Fibroblast of skin of right biceps (primary cell): ENCODE results near the gene INSL3.
"Not testable (repeated sequence)": the region's sequence is repeated elsewhere in the genome, so short reads cannot be mapped to it uniquely, and the experiment has no call there.

Experiments
- DNase-seq: peaks from one replicate; pipeline ENCODE4 v3.0.0-alpha.2; 2013

Gene INSL3

DNA sequence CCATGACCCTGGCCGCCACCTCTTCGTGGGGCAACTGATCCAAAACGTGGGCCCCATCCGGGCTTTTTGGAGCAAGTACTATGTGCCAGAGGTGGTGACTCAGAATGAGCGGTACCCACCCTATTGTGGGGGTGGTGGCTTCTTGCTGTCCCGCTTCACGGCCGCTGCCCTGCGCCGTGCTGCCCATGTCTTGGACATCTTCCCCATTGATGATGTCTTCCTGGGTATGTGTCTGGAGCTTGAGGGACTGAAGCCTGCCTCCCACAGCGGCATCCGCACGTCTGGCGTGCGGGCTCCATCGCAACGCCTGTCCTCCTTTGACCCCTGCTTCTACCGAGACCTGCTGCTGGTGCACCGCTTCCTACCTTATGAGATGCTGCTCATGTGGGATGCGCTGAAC, 9.6 kb downstream of the INSL3 start:
- DNase-seq = no peak

DNA sequence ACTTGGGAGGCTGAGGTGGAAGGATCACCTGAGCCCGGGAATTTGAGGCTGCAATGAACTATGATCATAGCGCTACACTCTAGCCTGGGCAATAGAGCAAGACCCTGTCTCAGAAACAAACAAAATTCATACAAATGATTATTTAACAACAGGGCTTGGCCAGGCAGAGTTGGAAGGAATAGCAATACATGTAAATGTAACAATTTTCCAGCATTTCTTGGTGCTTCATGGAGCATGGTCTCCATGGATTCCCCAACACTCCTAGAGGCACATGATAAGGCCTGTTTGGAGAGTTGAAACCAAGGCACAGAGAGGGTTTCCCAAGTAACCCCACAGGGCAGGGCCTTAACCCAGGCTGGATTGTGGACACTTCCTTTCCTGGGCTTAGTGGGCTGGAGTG, 10.2 kb downstream of the INSL3 start:
- DNase-seq = no peak

DNA sequence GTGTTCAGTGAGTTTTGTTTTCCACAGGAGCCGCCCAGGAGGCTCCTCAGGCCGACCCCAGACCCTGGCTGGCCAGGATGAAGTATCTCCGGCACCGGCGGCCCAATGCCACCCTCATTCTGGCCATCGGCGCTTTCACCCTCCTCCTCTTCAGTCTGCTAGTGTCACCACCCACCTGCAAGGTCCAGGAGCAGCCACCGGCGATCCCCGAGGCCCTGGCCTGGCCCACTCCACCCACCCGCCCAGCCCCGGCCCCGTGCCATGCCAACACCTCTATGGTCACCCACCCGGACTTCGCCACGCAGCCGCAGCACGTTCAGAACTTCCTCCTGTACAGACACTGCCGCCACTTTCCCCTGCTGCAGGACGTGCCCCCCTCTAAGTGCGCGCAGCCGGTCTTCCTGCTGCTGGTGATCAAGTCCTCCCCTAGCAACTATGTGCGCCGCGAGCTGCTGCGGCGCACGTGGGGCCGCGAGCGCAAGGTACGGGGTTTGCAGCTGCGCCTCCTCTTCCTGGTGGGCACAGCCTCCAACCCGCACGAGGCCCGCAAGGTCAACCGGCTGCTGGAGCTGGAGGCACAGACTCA, 13.5 kb downstream of the INSL3 start:
- DNase-seq = no peak

DNA sequence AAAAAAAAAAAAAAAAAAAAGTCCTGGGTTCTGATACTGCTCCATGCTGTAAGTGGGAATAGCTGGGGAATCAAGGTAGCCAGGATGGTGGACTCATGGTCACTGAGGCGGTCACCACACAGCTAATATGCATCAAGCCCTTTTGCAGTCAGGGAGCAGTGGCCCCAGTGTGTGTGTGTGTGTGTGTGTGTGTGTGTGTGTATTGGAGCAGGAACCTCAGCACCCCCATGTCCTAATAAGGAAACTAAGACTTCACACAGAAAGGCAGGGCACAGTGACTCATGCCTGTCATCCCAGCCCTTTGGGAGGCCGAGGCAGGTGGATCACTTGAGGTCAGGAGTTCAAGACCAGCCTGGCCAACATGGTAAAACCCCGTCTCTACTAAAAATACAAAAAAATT, 14.4 kb downstream of the INSL3 start:
- no peak for DNase-seq

DNA sequence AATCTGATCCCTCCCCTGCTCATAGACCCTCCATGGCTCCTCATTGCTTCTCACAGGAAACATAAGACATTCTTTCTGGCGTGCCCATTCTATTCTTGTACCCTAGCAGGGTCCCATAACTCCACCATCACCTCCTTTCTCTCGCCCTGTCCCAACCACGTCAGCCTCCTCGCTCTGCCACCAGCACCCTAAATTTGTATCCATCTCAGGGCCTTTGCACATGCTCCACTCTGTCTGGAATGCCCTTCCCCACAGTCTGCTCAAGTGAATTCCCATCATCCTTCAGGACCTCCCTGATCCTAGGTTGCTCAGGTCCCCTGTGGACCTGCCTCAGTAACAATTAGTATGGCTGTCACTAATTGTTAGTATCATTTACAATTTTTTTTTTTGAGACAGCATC, 15.9 kb downstream of the INSL3 start:
- DNase-seq = no peak

DNA sequence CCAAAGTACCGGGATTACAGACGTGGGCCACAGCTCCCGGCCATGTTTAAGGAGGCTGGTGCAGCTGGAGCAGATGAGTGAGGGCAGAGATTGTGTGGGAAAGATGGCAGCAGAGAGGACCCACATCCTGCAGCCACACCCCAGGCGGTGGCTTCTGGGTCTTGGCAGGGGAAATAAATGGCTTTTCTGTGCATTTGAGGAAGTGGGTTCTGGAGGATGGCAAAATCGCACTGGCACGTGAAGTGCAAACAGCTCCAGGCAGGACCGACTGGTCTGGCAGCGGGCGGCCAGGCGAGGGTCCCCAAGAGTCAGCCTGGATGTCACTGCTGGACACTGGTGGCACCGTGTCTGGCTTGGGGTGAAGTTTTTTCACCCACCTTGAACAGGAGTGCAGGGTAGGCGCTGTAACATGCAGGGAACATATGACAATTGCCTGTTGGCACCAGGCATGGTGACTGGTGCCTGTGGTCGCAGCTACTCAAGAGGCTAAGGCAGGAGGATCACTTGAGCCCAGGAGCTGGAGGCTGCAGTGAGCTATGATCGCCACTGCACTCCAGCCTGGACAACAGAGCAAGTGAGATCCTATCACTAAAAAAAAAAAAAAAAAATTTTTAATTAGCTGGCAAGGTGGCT, 17.9 kb downstream of the INSL3 start:
- no peak for DNase-seq

DNA sequence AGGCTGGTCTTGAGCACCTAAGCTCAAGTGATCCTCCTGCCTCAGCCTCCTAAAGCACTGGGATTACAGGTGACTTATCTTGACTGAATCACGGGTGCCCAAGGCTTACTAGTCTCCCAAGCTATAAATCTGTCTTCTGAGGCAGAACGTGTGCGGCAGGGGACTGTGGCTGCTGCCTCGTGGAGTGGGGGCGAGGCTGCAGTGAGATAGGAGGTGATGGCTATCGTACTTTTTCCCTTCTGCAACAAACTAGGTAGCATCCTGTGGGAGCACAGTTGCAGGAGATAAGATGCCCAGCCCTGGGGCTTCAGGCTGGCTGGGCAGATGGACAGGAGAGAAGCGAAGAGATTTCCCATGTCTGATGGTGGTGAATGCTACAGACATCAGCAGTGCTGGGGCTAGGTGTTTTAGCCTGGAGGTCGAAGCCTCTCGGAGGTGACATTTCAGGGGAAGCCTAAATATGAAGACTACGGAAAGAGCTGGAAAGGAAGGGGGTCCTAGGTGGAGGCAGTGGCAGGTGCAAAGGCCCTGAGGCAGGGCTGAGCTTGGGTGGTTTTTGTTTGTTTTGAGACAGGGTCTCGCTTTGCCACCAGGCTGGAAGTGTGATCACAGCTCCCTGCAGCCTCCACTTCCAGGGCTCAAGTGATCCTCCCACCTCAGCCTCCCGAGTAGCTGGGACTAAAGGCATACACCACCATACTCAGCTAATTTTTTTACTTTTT, 19.0 kb downstream of the INSL3 start:
- no peak for DNase-seq

DNA sequence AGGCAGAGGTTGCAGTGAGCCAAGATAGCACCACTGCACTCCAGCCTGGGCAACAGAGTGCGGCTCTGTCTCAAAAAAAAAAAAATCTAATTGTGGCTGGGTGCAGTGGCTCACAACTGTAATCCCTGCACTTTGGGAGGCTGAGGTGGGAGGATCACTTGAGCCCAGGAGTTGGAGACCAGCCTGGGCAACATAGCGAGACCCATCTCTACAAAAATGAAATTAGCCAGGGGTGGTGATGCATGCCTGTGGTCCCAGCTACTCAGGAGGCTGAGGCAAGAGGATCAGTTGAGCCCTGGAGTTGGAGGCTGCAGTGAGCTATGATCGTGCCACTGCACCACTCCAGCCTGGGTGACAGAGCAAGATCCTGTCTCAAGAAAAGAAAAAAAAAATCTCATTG, 22.7 kb downstream of the INSL3 start:
- DNase-seq = not testable (repeated sequence)

DNA sequence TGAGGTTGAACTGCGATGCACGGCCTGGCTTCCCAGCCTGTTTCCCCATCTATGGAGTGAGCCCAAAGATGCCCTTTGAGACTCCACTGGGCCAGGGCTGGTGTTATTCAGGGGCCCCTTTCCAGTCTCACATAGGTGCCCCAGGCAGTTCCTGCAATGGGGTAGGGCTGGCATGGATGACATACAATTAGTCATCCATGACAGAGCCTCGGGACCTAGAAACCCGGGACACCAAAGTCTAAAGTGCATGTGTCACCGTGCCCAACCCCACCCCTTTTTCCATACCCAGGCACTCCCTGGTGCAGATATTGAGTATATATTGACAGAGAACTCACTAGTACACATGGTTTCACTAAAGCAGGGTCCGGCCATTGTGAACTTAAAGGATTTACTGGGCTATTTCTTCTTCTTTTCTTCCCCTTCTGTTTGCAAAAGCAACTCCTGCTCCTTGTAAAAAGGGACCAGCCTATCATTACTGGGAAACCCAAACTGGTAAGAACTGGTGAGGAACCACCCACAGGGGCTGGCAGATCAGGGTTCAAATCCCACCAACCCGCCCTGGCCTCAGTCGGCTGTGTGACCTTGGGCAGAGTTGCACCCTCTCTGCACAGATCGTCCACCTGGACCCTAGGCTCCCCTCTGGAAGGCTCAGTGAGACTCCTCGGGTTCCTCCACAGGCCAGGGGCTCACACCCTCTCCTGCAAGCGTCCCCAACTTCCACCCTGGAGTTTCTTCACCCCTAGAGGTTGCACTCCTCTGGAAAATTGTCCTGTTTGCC, 23.7 kb downstream of the INSL3 start:
- peak; percentile 7 for DNase-seq

DNA sequence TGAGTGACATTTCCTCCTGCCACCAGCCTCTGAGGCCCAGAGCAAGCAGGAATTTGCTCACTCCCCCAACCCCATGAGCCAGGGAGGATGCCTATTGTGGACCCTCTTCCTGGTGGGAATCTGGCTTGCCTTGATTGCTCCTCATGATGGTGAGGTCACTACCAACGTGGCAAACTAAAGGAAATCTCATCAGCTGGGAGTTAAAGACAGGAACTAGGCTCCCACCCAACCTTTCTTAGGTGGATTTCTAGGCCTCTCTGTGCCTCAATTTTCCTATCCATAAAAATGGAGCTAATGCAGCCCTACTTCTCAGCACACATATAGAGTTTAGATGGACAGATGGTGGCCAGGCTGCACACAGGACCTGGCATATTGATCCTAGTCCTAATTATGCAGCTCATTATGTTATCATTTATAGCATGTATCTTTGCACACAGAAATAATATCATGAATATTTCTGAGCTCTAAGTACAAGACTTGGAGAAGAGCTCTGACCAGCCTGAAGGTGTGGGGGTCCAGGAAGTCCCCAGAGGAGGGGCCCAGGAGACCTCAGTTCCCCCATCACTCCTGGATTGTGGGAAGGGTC, 24.4 kb downstream of the INSL3 start:
- DNase-seq = no peak

DNA sequence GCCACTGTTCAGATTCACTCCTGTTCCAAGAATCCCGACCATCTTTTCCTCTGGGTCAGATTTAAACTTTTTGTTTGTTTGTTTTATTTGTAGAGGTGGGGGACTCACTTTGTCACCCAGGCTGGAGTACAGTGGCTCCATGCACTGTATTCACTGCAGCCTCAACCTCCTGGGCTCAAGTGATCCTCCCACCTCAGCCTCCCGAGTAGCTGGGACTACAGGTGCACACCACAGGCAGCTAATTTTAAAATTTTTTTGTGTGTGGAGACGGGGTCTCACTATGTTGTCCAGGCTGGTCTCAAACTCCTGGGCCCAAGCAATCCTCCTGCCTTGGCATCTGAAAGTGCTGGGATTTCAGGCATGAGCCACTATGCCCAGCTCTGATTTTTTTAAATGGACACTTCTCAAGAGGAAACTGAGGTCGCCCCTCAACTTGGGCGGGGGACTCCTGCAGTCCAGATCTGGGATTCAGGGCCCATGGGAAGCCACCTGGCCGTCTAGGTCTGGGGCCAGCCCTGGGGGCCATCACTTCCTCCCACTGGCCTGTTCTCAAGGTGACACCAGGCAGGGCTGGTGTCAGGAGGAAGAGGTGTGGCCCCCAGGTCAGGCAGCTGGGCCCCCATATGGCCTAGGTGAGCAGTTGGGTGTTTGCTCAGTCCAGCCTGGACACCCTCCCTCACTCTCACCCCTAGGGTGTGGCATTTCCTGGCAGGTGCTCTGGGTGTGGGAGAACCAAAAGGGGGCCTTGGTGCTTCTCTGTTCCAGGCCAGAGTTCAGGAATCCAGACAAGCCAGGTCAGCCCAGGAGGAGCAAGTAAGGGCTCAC, 25.1 kb downstream of the INSL3 start:
- DNase-seq = no peak

DNA sequence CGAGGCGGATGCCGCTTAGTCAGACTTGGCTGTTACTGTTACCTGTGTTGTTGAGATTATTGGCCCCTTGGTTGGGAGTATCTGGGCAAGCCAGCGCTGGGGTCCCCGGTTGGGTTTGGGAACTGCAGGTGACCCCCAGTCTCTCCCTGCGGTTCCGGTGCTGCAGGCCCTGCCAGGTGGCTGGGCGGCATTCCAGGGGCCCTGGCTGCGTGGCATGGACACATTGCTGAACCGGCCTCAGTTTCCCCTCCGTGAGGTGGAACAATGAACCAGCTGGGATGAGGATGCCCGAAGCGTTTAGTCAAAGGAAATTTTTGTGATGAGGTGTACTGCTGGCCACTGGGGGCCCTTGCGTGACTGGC, 25.8 kb downstream of the INSL3 start:
- DNase-seq = no peak

DNA sequence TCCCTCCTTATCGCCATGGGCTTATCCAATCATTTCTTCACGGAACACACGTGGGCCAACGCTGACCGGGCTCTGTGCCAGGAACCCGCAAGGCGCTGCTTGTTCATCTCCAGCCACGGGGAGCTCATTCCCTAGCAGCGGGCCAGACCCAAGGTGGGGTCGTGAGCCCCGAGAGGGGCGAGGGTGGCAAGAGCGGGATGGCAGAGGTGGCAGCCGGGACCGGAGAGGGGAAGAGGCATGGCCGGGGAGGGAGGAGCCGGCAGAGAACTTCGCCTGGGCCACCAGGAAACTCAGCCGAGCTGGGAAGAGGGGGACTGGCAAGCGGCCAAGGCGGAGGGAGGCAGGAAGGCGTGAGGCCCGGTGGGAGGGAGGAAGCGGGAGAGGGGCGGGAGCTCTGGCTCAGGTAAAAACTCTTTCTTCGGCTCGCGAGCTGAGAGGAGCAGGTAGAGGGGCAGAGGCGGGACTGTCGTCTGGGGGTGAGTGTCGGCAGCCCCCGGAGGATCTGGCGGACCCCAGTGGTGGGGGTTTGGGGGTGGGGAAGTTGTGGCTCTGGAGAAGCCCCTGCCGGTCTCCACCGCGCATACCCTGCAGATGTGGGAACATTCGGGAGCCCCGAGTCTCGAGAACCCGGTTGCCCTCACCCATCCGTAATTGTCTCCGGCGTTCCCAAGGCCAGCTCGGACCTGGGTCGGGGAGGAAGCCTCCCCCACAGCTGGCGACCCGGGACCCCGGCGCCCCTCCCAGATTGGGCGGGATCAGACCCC, 26.4 kb downstream of the INSL3 start, which contains the start of gene B3GNT3:
Gene B3GNT3, plus strand, starts transcription at position 408 of the 764 bp plus-strand sequence. CDS start 12,670 bp downstream, outside the sequence.
- DNase-seq = peak; percentile 21

DNA sequence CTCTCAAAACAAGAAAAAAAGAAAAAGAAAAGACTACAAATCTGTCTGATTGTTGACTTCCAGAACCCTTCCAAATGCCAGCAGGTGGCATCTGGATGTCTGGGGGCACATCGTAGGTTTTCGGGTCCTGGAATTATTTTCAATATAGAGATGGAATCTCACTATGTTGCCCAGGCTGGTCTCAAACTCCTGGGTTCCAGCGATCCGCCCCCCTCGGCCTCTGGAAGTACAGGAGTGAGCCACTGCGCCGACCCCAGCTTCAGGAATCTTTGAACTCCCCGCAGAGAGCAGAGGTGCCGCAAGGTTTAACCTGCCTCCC, 26.9 kb downstream of the INSL3 start:
- DNase-seq = no peak

DNA sequence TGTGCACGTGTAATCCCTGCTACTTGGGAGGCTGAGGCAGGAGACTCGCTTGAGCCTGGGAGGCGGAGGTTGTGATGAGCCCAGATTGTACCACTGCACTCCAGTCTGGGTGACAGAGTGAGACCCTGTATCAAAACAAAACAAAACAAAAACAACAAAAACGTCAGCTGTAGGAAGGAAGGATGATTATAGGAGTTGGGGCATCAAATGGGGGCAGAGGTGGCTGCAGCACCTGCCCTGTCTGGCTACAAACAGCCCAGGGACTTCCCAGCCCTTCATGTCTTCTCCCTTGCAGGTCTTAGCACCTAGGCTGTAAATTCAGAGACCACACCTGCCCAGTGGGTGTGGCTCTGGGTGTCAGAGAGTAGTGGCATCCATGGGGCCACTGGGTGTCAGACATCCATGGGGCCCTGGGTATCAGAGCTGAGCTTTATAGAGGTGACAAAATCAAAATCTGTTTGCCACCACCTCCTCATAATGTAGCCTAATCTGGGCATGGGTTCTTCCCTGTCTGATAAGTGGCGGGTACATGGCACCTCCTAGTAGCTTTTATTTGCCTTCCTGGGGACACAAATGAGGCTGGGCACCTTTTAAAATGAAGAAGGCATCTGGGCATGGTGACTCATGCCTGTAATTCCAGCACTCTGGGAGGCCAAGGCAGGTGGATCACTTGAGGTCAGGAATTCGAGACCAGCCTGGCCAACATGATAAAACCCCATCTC, 31.1 kb downstream of the INSL3 start:
- DNase-seq = no peak

DNA sequence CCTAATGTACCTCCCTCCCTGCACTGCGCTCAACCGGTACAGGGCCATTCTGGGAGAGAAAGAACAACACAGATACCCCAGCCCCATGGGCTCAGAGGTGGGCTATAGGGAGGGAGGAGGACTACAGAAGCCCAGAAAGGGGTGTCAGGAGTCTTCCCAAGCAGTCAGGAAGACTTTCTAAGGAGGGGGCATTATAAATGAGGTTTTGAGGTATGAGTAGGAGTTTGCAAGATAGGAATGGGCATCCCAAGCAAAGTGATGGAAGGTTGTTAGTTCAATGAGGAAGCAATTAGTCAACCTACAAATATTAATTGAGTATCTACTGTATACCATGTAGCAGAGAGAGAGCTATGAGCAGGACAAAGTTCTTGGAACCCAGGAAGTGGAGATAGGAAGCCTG, 32.7 kb downstream of the INSL3 start:
- no peak for DNase-seq

DNA sequence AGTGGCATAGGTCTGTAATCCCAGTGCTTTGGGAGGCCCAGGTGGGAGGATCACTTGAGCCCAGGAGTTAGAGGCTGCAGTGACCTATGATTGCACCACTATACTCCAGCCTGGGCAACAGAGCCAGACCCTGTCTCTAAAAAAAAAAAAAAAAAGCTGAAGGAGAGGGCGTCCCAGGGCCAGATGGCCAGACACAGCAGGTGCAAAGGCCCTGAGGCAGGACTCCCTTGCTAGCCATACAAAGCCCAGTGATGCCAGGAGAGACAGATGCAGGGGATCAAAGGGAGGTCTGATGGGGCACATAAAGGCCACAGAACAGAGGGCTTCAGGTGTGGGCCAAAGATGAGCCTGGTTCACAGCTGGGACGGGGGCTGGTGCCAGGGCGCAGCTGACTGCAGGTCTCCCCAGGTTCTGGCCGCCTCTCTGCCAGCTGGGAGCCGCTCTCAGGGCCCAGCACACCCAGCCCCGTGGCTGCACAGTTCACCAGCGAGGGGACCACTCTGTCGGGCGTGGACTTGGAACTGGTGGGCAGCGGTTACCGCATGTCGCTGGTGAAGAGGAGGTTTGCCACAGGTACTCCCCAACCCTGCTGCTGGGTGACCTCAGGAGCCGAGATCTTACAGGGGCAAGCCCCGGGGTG, 33.9 kb downstream of the INSL3 start:
- DNase-seq = no peak

DNA sequence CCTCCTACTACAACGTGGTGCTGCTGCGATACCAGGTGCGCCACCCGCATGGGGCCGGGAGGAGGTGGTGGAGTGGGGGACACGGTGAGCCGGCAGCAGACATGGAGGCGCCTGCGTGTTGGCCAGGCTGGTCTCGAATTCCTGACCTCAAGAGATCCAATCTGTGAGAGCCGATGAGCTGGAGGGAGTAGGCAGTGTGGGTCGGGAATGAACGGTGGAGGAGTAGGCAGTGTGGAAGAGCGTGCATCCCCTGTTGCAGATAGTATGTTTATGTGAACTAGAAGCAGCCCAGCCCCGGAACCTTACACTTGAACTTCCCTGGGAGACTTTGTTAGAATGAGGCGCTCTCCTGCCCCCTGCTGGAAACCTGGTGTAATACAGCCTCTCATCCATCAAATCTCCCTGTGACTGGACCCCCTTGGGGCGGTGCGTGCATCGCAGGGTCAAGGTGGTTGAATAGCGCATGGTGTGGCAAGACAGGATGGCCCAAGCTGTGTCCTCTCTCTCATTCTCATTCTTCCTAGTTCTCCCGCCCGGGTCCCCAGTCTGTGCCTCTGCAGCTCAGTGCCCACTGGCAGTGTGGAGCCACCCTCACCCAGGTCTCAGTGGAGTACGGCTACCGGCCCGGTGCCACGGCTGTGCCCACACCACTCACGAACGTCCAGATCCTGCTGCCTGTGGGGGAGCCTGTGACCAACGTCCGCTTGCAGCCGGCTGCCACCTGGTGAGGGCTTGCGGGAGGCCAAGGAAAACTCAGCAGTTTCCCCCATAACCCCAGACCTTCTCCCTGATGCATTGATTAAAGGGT, 36.9 kb downstream of the INSL3 start:
- DNase-seq = peak; percentile 59

DNA sequence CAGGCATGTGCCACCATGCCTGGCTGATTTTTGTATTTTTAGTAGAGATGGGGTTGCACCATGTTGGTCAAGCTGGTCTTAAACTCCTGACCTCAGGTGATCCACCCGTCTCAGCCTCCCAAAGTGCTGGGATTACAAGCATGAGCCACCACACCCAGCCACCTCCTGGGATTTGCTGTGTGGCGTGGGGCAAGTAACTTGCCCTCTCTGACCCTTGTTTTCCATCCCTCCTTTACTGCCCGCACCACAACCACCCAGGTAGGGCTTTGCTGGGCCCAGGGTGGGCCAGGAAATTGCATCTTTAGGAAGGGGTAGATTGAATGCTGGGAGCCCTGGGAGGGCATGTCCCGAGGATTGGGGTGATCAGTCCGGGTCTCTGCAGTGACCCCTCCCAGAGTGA, 37.6 kb downstream of the INSL3 start:
- DNase-seq = not testable (repeated sequence)

DNA sequence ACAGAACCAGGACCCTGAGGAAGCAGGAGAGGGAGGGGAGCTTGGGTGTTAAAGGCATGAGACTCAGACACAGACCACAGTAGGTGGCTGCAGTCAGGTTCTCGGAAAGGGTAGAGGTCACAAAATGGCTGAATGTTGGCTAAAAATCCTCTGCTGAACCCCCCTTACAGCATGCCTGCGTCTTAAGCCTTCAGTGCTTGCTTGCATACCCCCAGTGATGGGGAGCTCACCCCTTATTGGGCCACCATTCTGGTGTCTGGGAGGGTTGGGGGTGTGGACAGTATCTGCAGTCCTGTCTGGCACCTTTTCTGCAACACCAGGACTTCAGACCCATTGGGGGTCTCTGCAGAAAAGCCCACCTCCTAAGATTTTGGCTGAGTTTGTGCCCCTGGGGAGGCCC, 40.5 kb downstream of the INSL3 start:
- no peak for DNase-seq
